GM18499 (cell line): ENCODE data around the gene TMEM250.

Experiments
- ATAC-seq: cut with Tn5 transposase; IDR thresholded peaks from one replicate; pipeline ENCODE4 v1.9.1; 2021; ENCODE audit warnings: moderate number of reproducible peaks; ENCODE audit not compliant: insufficient read depth, unreplicated experiment

The TMEM250 gene

GRCh38 chr9:136147890-136148714 is 29.4 kb upstream of the TMEM250 start:
- no peak for ATAC-seq

GRCh38 chr9:136147038-136147889 is 28.6 kb upstream of the TMEM250 start:
- no peak for ATAC-seq

- no peak for ATAC-seq
These were observed 27.7 kb upstream of the TMEM250 start for GRCh38 chr9:136146126-136147037.

- no peak for ATAC-seq
These were observed 26.9 kb upstream of the TMEM250 start for GRCh38 chr9:136145580-136145979.

- no peak for ATAC-seq
These were observed 25.8 kb upstream of the TMEM250 start for GRCh38 chr9:136144450-136144849.

DNA sequence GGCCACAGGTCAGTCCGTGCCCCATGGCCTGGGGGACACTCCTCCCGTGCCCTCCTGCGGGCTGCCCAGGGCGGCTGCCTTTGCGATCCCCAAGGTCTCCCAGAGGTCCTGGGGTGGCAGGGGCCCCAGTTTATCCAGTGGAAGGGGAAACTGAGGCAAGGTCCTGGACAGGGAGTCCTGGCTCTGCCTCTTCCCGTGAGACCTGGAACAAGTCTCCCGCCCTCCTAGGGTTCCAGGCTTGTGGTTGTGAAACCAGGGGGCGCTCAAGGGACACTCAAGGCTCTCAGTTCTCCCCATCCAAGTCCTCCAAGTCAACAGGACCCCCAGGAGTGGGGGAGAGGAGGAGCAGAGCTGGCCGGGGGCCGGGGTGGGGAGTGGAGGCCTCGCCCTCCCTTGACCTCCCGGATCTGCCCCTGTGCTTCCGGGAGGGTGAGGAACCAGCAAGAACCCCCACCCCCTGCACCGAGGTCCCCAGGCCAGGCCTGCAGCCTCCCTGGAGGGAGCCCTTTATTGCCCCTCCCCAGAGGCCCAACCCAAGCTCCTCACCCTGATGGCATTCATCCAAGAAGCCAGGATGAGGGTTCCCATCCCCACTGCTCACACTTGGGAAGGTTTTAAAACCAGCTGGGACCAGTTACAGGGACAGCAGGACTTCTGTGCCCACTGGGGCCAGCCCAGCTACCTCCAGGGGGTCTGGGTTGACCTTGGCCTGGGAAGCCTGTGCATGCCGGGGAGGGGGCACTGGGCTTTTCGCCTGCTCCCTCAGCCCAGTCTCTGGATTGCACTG is 24.7 kb upstream of the TMEM250 start:
- no peak for ATAC-seq

DNA sequence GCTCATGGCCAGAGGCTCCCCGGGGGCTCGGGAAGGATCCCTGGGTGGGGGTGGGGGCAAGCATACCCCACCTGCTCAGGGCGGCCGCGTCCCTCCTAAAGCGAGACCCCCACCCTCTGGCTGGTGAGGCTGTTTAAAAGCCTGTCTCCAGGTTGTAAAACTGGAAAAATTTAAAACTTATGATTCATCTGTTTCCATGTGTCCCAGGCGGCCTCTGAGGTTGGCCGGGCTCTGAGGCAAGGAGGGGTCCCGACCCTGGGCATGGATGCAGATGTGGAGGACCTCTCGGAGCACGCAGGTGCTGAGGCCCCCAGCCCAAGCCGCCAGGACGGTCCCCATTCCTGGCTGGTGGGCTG is 24.2 kb upstream of the TMEM250 start:
- no peak for ATAC-seq

GRCh38 chr9:136142414-136142796 is 23.7 kb upstream of the TMEM250 start:
- no peak for ATAC-seq

- ATAC-seq: no peak
These were observed 23.2 kb upstream of the TMEM250 start for GRCh38 chr9:136141682-136142413.

DNA sequence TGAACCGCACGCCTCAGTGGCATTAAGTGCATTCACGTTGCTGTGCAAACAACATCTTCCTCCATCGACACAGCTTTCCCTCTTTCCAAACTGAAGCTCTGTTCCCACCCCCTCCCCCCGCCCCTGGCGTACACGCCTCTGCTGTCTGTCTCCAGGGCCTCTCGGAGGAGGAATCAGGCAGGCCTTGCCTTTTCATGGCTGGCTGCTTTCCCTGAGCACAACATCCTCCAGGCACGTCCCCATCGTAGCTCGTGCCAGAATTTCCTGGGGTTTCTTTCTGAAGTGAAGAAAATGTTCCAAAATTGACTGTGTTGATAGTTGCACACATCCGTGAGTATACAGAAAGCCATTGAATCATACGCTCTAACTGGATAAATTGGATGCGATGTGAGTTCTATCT is 22.3 kb upstream of the TMEM250 start:
- ATAC-seq: no peak

- ATAC-seq: no peak
These were observed 21.4 kb upstream of the TMEM250 start for GRCh38 chr9:136140046-136140445.

DNA sequence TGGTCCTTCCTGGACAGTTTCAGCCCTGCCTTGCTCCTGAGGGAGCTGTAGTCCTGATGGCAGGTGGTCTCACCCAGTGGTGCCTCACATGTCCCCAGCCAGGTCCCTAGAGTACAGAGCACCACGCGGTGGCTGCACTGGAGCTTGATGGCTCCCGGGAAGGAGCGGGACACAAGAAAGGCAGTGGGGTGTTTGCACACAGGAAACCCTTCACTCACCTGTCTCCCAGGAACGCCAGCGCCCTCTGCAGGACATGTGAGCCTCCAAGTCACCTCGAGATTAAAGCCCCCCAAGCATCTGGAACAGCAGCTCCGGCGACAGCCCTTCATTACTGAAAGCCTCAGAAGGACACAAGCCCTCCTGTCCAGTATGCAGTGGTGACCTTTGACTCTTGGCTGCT is 19.9 kb upstream of the TMEM250 start:
- no peak for ATAC-seq

DNA sequence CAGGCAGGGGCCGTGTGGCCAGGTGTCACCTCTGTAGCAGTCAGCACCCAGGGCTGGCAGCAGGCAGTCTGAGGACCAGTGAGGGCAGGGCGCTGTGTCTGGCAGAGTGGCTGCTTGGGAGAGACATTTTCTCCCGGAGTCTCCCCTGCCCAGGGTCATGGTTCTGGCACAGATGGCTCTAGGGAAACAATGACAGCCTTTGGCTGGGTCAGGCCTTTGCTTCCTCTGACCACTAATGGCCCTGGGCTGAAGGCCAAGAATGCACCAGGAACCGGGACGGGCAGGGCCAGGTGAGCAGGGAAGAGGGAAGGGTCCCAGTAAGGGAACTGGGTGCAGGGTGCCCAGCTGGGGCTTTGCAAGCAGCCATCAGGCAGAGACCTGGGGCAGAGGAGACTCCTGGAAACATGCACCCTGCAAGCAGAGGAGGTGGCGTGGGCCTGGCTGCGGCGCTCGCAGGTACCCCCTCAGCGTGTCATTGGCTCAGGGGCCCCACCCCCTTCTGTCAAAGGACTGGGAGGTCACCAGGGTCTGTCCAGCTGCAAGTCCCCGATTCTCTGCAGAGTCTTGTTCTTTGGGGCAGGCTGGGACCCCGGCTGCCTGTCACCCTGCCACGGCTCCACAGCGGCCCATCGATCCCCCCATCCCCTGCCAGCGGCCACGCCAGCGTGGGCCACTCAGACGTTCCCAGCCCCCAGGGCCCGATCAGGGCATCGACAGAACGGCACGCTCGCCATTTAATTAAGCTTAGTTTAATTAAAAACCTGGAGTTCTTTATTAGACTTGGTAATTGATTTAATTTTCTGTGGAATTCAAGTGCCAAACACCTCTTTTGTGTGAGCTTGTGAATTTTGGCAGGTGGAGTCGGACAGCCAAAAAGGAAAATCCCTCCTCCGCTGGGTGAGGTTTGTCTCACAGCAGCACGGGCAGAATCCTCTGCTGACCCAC is 18.9 kb upstream of the TMEM250 start:
- ATAC-seq: no peak

- ATAC-seq: no peak
These were observed 17.7 kb upstream of the TMEM250 start for GRCh38 chr9:136136127-136136925.

DNA sequence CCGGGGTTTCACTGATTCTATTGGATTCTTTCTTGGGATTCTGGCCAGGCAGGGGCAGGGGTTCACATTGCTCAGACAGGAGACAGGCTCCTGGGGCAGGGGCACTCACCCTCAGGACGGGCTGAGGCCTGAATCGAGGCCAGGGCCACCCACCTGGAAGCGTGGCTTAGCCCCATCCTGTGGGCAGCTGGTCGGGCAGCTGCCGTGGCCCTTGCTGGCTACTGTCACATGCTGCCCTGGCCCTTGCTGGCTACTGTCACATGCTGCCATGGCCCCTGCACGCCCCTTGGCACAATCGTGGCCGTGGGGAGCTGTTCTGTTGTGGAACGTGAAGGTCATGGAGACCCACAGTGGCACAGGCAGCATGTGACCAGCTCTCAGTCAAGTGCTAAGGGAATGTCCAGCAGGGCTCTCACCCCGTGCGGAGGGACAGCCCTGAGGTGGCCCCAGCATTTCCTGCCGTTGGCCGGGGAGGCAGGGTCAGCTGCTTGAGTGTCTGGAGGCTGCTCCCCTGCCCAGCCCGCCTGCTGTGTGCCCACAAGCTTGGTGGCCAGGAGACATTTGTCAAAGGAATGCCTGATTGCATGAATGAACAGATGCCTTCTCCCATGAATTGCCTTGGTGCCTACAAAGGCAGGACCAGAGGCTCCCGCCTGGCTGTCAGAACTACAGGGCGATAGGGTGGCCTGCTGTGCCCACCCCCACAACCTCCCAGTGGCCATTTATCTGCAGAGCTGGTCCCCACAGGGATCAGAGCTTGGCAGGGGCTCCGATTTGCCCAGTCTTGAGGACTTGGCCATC is 16.9 kb upstream of the TMEM250 start:
- no peak for ATAC-seq

DNA sequence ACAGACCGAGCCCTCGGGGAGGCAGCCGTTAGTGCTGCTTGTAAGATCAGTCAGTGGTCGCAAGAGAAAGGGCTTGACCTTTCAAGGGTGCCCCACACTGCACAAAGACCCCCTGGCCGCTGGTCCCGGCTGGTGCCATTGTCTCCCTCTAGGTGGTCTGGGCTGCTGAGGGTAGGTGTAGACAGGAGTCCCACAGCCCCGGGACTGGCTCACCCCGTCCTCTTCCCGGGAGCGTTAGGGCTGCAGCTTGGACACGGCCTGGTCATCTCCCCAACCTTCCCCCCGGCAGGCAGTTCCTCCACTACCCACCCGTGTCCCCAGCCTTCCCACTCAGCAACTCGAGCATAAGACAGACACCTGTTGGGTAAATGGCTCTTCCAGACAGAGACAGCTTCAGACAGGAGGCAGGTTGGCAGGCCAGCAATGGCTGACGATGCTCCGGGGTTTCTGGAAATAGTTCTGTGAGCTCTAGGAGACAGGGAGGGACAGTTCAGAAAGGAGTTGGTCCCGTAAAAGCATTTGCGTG is 15.3 kb upstream of the TMEM250 start:
- no peak for ATAC-seq
